Raji (cell line): ENCODE data around the gene MOB3A.

ENCODE experiments used
- POLR2A ChIP-seq: IDR thresholded peaks from 2 replicates; pipeline ENCODE4 v1.6.1; 2011; ENCODE audit warnings: low read depth, low read length, control low read depth; ENCODE audit not compliant: insufficient read depth

MOB3A gene

GRCh38 chr19:2113439-2114211 lies 17.5 kb upstream of the MOB3A start:
- TF ChIP-seq POLR2A: no peak

GRCh38 chr19:2112516-2113320 lies 16.6 kb upstream of the MOB3A start:
- no peak for TF ChIP-seq POLR2A

- TF ChIP-seq POLR2A: no peak
Measured at GRCh38 chr19:2111886-2112285, 15.8 kb upstream of the MOB3A start.

GRCh38 chr19:2111425-2111824 lies 15.3 kb upstream of the MOB3A start:
- TF ChIP-seq POLR2A: no peak

- no peak for TF ChIP-seq POLR2A
Measured at GRCh38 chr19:2110822-2111221, 14.7 kb upstream of the MOB3A start.

- TF ChIP-seq POLR2A: no peak
Measured at GRCh38 chr19:2109046-2109864, 13.1 kb upstream of the MOB3A start.

- TF ChIP-seq POLR2A: no peak
Measured at GRCh38 chr19:2108251-2109016, 12.3 kb upstream of the MOB3A start.

- TF ChIP-seq POLR2A: no peak
Measured at GRCh38 chr19:2103045-2103707, 7.0 kb upstream of the MOB3A start.

- TF ChIP-seq POLR2A: no peak
Measured at GRCh38 chr19:2101417-2102335, 5.5 kb upstream of the MOB3A start.

GRCh38 chr19:2100719-2101061 lies 4.6 kb upstream of the MOB3A start:
- TF ChIP-seq POLR2A: no peak

- no peak for TF ChIP-seq POLR2A
Measured at GRCh38 chr19:2099937-2100718, 4.0 kb upstream of the MOB3A start.

GRCh38 chr19:2099054-2099501 lies 3.0 kb upstream of the MOB3A start:
- TF ChIP-seq POLR2A: no peak
